Ectodermal cell (in vitro differentiated cells): ENCODE measurements around the gene DDX31.

Source experiments
- H3K27ac ChIP-seq: 2 replicates; pipeline ENCODE4 v1.7.0; 2013; ENCODE audit warnings: mild to moderate bottlenecking, low read depth, low read length; ENCODE audit not compliant: insufficient read depth, poor library complexity, severe bottlenecking
- H3K27me3 ChIP-seq: 2 replicates; pipeline ENCODE4 v1.7.0; 2013; ENCODE audit warnings: mild to moderate bottlenecking, low read length; ENCODE audit not compliant: insufficient read depth, control insufficient read depth, poor library complexity, severe bottlenecking
- H3K36me3 ChIP-seq: one replicate; pipeline ENCODE4 v1.7.0; 2013; ENCODE audit warnings: low read length; ENCODE audit not compliant: control insufficient read depth, insufficient read depth
- H3K4me1 ChIP-seq: one replicate; pipeline ENCODE4 v1.7.0; 2013; ENCODE audit warnings: low read length; ENCODE audit not compliant: control insufficient read depth, insufficient read depth
- H3K4me3 ChIP-seq: 2 replicates; pipeline ENCODE4 v1.7.0; 2013; ENCODE audit warnings: low read depth, low read length, control low read depth; ENCODE audit not compliant: insufficient read depth
- H3K9me3 ChIP-seq: 2 replicates; pipeline ENCODE4 v1.7.0; 2013; ENCODE audit warnings: mild to moderate bottlenecking, low read length, moderate library complexity; ENCODE audit not compliant: control insufficient read depth
- WGBS, 2 experiments: methylation state at CpG; one replicate each; pipeline ENCODE4 v1.1.7; 2013; ENCODE audit warnings: missing lambda C conversion rate in 2 of 2; 5-methylcytosine and 5-hydroxymethylcytosine counted together

The DDX31 gene

DNA sequence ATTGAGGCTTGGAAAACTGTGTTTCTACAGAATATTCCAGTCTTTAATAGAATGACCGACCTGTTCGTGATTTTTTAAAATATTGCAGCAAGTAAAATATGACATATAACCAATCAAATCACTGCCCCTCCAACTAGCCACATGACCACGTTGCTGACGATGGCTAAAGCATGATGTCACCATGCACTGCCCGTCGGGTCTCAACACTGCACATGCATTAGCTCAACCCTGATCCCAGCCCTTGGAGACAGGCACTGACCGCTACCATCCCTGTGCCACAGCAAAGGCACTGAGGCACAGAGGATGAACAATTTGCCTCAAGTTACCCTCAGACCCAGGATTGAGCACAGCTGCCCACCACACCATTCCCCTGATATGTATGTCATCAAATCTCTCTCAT, 13.5 kb downstream of the DDX31 start:
- 94 to 95% methylated on average over 7 of the region's 7 CpGs for WGBS, 2 experiments
- H3K36me3 ChIP-seq: peaks cover 26% of the 10 kb centered on the region
- no peak overlapping the region for H3K27ac ChIP-seq
- H3K27me3 ChIP-seq: no peaks in the 10 kb centered on the region
- H3K9me3 ChIP-seq: no peaks in the 10 kb centered on the region
- H3K4me1 ChIP-seq: no peaks in the 10 kb centered on the region
- H3K4me3 ChIP-seq: no peak overlapping the region

DNA sequence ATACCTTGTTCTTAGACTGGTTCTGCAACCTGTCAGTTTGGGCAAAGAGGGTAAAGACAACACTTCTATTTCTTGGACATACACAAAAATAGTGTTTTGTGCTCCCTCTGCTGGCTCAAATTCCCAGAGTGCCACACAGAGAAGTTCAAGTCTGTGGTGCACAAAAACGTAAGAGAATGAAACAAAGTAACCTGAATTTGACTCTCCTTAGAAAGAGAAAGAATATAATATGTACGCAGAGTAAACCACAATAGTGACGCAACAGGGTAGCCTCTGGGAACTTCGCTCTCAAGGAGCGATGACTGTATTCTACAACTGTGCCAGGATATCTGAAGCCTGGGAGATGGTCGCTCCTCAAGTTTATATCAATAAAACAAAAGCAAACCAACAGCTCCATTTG, 18.5 kb downstream of the DDX31 start:
- Histone ChIP-seq H3K4me1 (no peaks in the 10 kb centered on the region), H3K27ac (no peak overlapping the region), H3K27me3 (no peaks in the 10 kb centered on the region), H3K4me3 (no peak overlapping the region), H3K9me3 (no peaks in the 10 kb centered on the region), H3K36me3 (peaks cover 14% of the 10 kb centered on the region)
- 88 to 96% methylated on average over 6 of the region's 6 CpGs for WGBS, 2 experiments

DNA sequence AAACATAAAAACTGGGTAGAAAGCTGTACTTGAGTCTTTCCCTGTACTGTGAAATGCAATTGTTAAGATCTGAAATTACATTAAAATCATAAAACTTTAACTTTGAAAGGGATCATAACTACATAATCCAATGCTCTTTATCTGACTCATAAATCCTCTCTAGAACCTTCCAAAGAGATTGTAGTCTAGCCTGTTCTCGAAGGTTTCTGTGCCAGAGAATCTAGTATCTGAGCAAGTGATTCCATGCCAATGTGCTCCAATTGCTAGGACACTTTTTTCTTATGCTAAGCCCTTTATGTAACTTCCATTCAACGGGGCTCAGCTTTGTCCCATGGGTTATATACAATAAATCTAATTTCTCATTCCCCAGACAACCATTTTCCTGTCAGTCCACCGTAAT, 21.1 kb downstream of the DDX31 start:
- Histone ChIP-seq H3K27me3 (no peaks in the 10 kb centered on the region), H3K4me1 (no peaks in the 10 kb centered on the region), H3K27ac (no peak overlapping the region), H3K36me3 (peaks cover 22% of the 10 kb centered on the region), H3K4me3 (no peak overlapping the region), H3K9me3 (no peaks in the 10 kb centered on the region)
- 95 to 97% methylated on average over 3 of the region's 3 CpGs for WGBS, 2 experiments

DNA sequence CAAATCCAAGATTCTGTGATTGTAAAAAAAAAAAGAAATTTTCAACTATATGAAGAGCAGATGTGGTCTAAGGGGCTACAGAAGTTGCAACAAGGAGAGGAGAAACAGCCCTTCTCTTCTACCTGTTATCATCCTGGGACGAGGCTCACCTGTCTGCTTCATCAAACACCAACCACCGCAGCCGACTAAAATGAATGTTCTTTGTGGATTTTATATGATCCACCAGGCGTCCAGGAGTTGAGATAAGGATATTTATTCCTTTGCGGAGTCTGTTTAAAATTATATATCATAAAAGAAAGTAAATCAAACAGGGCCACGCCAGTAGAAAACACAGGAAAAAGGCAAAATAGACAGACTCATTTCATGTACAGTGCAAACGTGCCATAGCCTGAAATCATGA, 21.5 kb downstream of the DDX31 start:
- WGBS, 2 experiments: 85 to 94% methylated on average over 5 to 6 of the region's 7 CpGs
- Histone ChIP-seq H3K4me1 (no peaks in the 10 kb centered on the region), H3K4me3 (no peak overlapping the region), H3K27me3 (no peaks in the 10 kb centered on the region), H3K36me3 (peaks cover 26% of the 10 kb centered on the region), H3K9me3 (no peaks in the 10 kb centered on the region), H3K27ac (no peak overlapping the region)

DNA sequence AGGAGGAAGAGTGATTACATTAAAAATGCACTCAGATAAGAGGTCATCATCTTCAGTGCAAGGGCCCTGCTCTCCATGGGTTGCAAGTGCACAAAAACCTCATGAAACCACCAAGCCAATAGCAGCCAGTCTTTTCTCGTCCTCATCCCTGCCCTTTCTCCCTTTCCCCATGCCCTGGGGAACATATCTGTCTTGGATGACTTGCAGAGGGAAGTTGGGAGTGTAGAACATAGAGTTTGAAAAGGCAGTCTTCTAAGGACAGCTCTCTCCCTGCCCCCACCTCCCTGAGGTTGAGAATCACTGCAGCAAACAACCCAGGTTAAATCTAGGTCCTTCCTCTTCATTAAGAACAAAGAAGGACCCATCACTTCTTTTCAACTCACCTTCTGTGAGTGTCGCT, 22.0 kb downstream of the DDX31 start:
- WGBS, 2 experiments: 95 to 100% methylated on average over 2 of the region's 2 CpGs
- Histone ChIP-seq H3K4me1 (no peaks in the 10 kb centered on the region), H3K27ac (no peak overlapping the region), H3K36me3 (peaks cover 27% of the 10 kb centered on the region), H3K27me3 (no peaks in the 10 kb centered on the region), H3K4me3 (no peak overlapping the region), H3K9me3 (no peaks in the 10 kb centered on the region)

DNA sequence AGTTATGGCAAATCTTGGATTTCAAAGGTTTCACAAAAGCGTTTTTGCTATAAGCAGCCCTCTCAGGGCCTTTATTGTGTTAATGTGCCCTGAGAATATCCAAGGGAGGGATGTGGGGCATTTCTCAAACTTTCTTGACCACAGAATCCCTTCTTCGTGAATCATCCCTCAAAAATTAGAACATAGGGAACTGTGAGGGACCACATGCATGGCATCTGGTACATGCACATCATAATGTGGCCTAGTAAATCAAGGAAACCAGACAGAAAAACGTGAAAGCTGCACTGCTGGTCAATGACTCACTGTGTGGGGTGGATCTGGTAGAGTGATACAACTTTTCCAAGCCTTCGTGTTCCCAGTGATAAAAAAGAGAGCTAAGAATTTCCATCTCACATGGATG, 22.4 kb downstream of the DDX31 start:
- Histone ChIP-seq H3K36me3 (peaks cover 27% of the 10 kb centered on the region), H3K27me3 (no peaks in the 10 kb centered on the region), H3K27ac (no peak overlapping the region), H3K9me3 (no peaks in the 10 kb centered on the region), H3K4me3 (no peak overlapping the region), H3K4me1 (no peaks in the 10 kb centered on the region)
- WGBS, 2 experiments: 93% methylated on average over 4 of the region's 4 CpGs

DNA sequence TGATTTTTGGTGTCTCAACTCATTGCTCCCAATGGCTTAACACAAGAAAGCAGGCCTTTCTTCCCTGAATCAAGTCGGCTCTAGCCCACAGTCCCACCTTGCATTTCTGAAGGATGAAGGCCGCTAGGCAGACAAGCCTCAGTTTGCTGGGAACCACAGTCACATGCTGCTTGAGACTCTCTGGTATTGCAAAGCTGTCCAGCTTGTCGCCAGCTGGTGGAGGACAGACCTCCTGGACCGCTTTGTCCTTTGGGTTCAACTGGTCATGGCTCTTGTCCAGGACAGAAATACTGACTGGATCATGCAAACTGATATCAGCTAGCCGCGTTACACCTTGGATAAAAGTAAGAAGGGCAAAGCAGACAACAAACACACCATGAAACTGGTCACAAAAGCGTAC, 23.1 kb downstream of the DDX31 start:
- no peak overlapping the region for H3K4me3 ChIP-seq
- WGBS, 2 experiments: 95 to 96% methylated on average over 7 of the region's 7 CpGs
- H3K27ac ChIP-seq: no peak overlapping the region
- peaks cover 27% of the 10 kb centered on the region for H3K36me3 ChIP-seq
- H3K4me1 ChIP-seq: no peaks in the 10 kb centered on the region
- no peaks in the 10 kb centered on the region for H3K27me3 ChIP-seq
- no peaks in the 10 kb centered on the region for H3K9me3 ChIP-seq

DNA sequence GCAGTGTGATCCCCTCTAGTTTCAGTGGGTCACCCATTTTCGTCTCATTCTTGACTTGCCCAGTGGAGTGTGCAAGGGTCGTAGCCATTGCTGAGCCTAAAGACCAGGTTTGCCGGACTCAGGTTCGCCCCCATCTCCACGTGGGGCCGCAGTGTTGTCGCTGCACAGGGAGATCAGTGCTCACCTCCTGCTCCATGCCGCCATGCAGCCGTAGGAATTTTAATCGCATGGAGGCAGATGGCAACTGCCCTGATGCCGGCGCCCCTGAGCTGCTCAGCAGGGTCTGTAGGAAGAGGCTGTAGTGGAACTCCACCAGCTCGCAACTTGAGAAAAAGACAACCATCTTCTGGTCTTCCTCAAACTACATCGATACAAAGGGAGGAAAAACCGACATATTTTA, 24.1 kb downstream of the DDX31 start:
- no peak overlapping the region for H3K4me3 ChIP-seq
- H3K36me3 ChIP-seq: peaks cover 27% of the 10 kb centered on the region
- no peaks in the 10 kb centered on the region for H3K27me3 ChIP-seq
- H3K27ac ChIP-seq: no peak overlapping the region
- H3K9me3 ChIP-seq: no peaks in the 10 kb centered on the region
- no peaks in the 10 kb centered on the region for H3K4me1 ChIP-seq
- 95 to 96% methylated on average over 15 of the region's 15 CpGs for WGBS, 2 experiments

DNA sequence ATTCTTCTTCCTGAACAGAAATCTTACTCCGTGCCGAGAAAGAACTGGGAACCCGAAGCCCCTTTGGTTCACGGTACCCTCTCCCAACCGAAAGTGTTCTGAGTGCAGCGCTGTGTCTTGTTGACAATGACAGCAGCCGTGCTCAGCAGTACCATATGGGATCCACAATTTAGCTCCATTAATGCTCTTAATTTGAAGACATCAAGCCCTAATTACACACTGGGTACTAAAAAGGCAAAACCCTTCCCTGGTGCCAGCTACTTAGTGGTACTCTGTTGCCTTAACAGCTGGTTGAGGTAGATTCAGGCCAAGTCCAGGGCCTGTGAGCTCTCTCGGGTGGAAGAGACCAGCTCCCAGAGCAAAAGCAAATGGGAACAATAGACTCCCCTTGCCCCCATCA, 24.5 kb downstream of the DDX31 start:
- Histone ChIP-seq H3K9me3 (no peaks in the 10 kb centered on the region), H3K27ac (no peak overlapping the region), H3K4me1 (no peaks in the 10 kb centered on the region), H3K36me3 (peaks cover 32% of the 10 kb centered on the region), H3K27me3 (no peaks in the 10 kb centered on the region), H3K4me3 (no peak overlapping the region)
- 94 to 97% methylated on average over 8 of the region's 8 CpGs for WGBS, 2 experiments

DNA sequence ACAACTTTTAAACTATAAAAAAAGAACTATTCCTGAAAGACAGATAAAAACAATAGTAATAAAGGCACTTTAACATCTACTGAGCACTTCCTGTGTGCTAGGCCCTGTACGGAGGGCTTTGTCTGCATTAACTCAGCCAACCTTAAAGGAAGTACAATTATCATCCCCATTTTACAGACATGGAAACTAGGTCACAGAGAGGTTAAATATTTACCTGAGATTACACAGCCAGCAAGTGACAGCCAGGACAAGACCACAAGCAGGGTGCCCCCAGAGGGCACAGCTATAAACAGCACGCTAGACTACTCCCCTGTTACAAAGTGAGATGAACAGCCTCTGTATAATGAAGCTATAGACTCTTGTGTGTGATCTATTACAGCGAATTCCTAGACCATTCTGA, 25.5 kb downstream of the DDX31 start:
- no peak overlapping the region for H3K4me3 ChIP-seq
- H3K36me3 ChIP-seq: peaks cover 33% of the 10 kb centered on the region
- no peaks in the 10 kb centered on the region for H3K4me1 ChIP-seq
- no peak overlapping the region for H3K27ac ChIP-seq
- no peaks in the 10 kb centered on the region for H3K9me3 ChIP-seq
- 89 to 95% methylated on average over 3 of the region's 3 CpGs for WGBS, 2 experiments
- H3K27me3 ChIP-seq: no peaks in the 10 kb centered on the region

DNA sequence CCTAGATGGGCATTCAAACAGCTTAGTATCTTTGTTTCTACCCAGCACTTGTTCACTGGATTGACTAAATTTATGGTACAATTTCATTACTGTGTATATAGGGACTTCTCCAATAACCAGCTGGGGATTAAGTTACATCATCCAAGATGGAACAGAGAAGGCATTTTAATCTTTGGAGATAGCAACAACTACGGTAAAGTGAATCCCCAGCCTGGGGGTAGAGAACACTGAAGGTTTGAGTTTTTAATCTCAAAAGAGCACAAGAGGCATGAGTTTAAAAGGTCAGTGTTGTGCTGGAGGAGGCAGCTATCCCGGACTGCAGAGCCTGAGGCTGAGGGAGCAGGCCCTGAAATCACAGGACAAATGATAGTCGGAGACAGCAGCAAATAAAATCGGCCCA, 28.6 kb downstream of the DDX31 start:
- no peaks in the 10 kb centered on the region for H3K9me3 ChIP-seq
- no peak overlapping the region for H3K4me3 ChIP-seq
- peaks cover 22% of the 10 kb centered on the region for H3K36me3 ChIP-seq
- H3K4me1 ChIP-seq: no peaks in the 10 kb centered on the region
- no peak overlapping the region for H3K27ac ChIP-seq
- no peaks in the 10 kb centered on the region for H3K27me3 ChIP-seq
- 94 to 97% methylated on average over 4 of the region's 4 CpGs for WGBS, 2 experiments
